ENCODE data around the gene PALMD. TPM values are rescaled to one million over a fixed set of nuclear protein-coding genes. Genes with fewer than 3 reads are reported as not detected.

PALMD gene
- total RNA-seq, 2 donors from 2014 or later: 17.8 to 18.2 TPM

DNA sequence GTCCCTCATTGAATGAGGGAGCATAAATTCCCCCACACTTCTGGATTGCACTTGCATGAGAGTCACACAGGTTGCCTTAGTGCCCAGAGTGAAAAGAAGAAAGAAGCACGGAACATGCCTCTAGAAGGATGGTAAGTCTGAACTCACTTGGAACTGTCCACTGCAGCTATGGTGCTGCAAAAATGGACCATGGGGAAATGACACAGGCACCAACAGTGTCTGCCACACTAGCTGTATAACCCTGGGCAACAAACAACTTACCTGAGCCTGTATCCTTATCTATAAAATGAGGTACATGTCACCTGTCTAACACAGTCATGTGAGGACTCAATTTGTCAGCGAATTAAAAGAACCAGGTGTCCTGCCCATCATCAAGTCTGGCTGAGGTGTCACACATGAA, 50.7 kb downstream of the PALMD start:
- no peak overlapping the region for H3K27ac ChIP-seq
- H3K4me3 ChIP-seq: no peak overlapping the region
- no peak for DNase-seq (ENCODE audit: low spot score)
- H3K36me3 ChIP-seq: no peaks in the 10 kb centered on the region
- intact Hi-C loops (cut with DNase I): no loop called here
- H3K9me3 ChIP-seq: no peaks in the 10 kb centered on the region
- WGBS: 88% methylated on average over 2 of the region's 2 CpGs
- TF ChIP-seq POLR2AphosphoS5 (IDR thresholded peaks at IDR 0.05): no peak
- no peak for TF ChIP-seq POLR2A (IDR thresholded peaks at IDR 0.05)
- TF ChIP-seq, protein P1, sequence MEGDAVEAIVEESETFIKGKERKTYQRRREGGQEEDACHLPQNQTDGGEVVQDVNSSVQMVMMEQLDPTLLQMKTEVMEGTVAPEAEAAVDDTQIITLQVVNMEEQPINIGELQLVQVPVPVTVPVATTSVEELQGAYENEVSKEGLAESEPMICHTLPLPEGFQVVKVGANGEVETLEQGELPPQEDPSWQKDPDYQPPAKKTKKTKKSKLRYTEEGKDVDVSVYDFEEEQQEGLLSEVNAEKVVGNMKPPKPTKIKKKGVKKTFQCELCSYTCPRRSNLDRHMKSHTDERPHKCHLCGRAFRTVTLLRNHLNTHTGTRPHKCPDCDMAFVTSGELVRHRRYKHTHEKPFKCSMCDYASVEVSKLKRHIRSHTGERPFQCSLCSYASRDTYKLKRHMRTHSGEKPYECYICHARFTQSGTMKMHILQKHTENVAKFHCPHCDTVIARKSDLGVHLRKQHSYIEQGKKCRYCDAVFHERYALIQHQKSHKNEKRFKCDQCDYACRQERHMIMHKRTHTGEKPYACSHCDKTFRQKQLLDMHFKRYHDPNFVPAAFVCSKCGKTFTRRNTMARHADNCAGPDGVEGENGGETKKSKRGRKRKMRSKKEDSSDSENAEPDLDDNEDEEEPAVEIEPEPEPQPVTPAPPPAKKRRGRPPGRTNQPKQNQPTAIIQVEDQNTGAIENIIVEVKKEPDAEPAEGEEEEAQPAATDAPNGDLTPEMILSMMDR (IDR thresholded peaks at IDR 0.05): no peak
- no peaks in the 10 kb centered on the region for H3K27me3 ChIP-seq (replicated peaks; ENCODE audit: insufficient read depth)
- no peaks in the 10 kb centered on the region for H3K4me1 ChIP-seq (replicated peaks)

DNA sequence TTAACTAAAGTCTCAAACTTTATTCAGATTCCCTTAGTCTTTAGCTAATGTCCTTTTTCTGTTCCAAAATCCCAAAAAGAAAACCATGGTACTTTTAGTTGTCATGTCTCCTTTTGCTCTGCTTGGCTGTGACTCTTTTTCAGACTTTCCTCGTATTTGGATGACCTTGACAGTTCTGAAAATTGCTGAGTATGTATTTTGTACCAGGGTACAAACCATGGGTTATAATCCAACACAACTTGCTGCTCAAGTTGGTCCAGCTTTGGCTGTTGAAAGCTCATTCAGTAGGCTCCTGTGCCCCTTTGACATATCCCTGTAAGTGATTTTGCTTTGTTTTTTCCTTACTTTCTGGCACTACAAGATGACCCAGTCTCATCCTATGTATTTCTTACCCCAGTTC, 51.7 kb downstream of the PALMD start:
- no peak overlapping the region for H3K4me3 ChIP-seq
- TF ChIP-seq, protein P1 (IDR thresholded peaks at IDR 0.05): no peak
- TF ChIP-seq POLR2AphosphoS5 (IDR thresholded peaks at IDR 0.05) (no peak), POLR2A (IDR thresholded peaks at IDR 0.05) (no peak)
- H3K27ac ChIP-seq: no peak overlapping the region
- no peaks in the 10 kb centered on the region for H3K27me3 ChIP-seq (replicated peaks; ENCODE audit: insufficient read depth)
- H3K36me3 ChIP-seq: no peaks in the 10 kb centered on the region
- H3K9me3 ChIP-seq: no peaks in the 10 kb centered on the region
- no peaks in the 10 kb centered on the region for H3K4me1 ChIP-seq (replicated peaks)
- no peak for DNase-seq (ENCODE audit: low spot score)
- WGBS: 71% methylated on average over 1 of the region's 1 CpG
- intact Hi-C loops (cut with DNase I): no loop called here

DNA sequence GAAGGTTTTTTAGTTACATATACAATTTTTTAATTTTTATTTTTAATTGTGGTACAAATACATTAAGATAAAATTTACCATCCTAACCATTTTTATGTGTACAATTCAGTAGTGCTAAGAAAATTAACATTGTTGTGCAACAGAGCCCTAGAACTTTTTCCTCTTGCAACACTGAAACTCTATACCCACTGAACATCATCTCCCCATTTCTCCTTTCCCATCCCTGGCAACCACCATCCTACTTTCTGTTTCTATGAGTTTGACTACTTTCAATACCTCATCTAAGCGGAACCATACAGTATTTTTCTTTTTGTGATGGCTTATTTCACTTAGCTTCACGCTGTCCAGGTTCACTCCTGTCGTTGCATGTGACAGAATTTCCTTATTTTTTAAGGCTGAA, 54.1 kb downstream of the PALMD start:
- DNase-seq (ENCODE audit: low spot score): no peak
- H3K9me3 ChIP-seq: no peaks in the 10 kb centered on the region
- intact Hi-C loops (cut with DNase I): no loop called here
- no peaks in the 10 kb centered on the region for H3K27me3 ChIP-seq (replicated peaks; ENCODE audit: insufficient read depth)
- 90% methylated on average over 3 of the region's 3 CpGs for WGBS
- H3K27ac ChIP-seq: no peak overlapping the region
- H3K36me3 ChIP-seq: no peaks in the 10 kb centered on the region
- no peak for TF ChIP-seq POLR2A (IDR thresholded peaks at IDR 0.05)
- no peak for TF ChIP-seq POLR2AphosphoS5 (IDR thresholded peaks at IDR 0.05)
- TF ChIP-seq, protein P1 (IDR thresholded peaks at IDR 0.05): no peak
- no peak overlapping the region for H3K4me3 ChIP-seq
- H3K4me1 ChIP-seq (replicated peaks): no peaks in the 10 kb centered on the region

DNA sequence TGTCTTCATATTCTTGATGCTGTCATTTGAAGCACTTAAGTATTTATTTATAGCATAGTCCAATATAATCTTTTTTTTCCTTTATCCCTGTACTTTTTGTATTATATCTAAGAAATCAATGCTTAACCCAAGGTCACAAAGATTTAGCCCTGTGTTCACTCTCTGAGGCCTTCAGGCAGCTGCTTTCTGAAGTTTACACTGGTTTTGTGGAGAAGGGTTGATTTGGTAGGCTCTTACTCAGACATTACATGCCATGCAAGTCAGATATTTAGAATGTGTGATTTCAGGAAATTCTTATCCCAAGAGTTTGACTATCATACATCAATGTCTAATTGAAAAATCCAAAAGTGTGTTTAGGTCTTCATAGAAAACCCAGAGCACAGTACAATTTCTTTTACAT, 56.3 kb downstream of the PALMD start:
- H3K4me1 ChIP-seq (replicated peaks): no peaks in the 10 kb centered on the region
- H3K27me3 ChIP-seq (replicated peaks; ENCODE audit: insufficient read depth): no peaks in the 10 kb centered on the region
- intact Hi-C loops (cut with DNase I): no loop called here
- DNase-seq (ENCODE audit: low spot score): no peak
- no peak overlapping the region for H3K27ac ChIP-seq
- H3K9me3 ChIP-seq: no peaks in the 10 kb centered on the region
- H3K4me3 ChIP-seq: no peak overlapping the region
- no peaks in the 10 kb centered on the region for H3K36me3 ChIP-seq
- TF ChIP-seq POLR2A (IDR thresholded peaks at IDR 0.05) (no peak), POLR2AphosphoS5 (IDR thresholded peaks at IDR 0.05) (no peak)
- TF ChIP-seq, protein P1 (IDR thresholded peaks at IDR 0.05): no peak

DNA sequence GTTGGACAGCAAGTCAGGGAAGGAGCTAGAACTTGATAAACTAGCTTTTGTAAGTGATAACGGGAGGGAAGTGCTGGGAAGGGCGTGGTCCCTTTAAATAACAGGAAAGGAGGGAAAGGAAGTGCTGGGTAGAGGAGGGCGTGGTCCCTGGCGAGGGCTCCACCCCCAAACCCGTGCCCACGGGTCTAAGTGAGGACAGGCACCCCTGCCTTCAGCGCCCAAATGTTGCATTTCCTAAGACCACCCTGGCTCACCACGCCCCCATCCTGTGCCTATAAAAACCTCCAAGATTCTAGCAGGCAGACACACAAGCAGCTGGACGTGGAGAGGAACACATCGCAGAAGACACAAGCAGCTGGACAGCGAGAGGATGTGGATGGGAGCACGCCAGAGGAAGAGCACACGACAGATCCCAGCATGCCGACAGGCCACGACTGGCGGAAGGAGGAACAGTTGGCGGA, 58.5 kb downstream of the PALMD start:
- no peak overlapping the region for H3K4me3 ChIP-seq

More for the DNA sequence above, 58.5 kb downstream of the PALMD start:
- Histone ChIP-seq H3K4me1 (replicated peaks) (no peaks in the 10 kb centered on the region), H3K36me3 (no peaks in the 10 kb centered on the region), H3K9me3 (no peaks in the 10 kb centered on the region), H3K27me3 (replicated peaks; ENCODE audit: insufficient read depth) (no peaks in the 10 kb centered on the region), H3K27ac (no peak overlapping the region)
- 76% methylated on average over 17 of the region's 17 CpGs for WGBS
- no peak for DNase-seq (ENCODE audit: low spot score)
- TF ChIP-seq POLR2AphosphoS5 (IDR thresholded peaks at IDR 0.05) (no peak), POLR2A (IDR thresholded peaks at IDR 0.05) (no peak)
- TF ChIP-seq, protein P1 (IDR thresholded peaks at IDR 0.05): no peak
- intact Hi-C loops (cut with DNase I): no loop called here

Measured in prostate gland (tissue), 2 donors.